Activated CD4-positive, alpha-beta T cell treated with anti-CD3 and anti-CD28 coated beads, Interleukin-2, amount 10 ng/mL, durations not matched to agents 24 days and 14 days (primary cell): Measurements from ENCODE around the gene ALDH16A1. TPM values are rescaled to one million over a fixed set of nuclear protein-coding genes. Genes with fewer than 3 reads are reported as not detected.

ENCODE experiments used
- DNase-seq: peaks from one replicate; pipeline ENCODE4 v3.0.0; 2022
- H3K27ac Mint-ChIP-seq: one replicate; pipeline ENCODE4 v1.8.0; 2022; ENCODE audit warnings: mild to moderate bottlenecking, mixed read lengths
- H3K27me3 Mint-ChIP-seq: one replicate; pipeline ENCODE4 v1.8.0; 2022; ENCODE audit warnings: mixed read lengths
- H3K36me3 Mint-ChIP-seq: one replicate; pipeline ENCODE4 v1.8.0; 2022; ENCODE audit warnings: low read depth, mild to moderate bottlenecking, mixed read lengths
- H3K4me1 Mint-ChIP-seq: one replicate; pipeline ENCODE4 v1.8.0; 2021; ENCODE audit warnings: mixed read lengths
- H3K4me3 Mint-ChIP-seq: one replicate; pipeline ENCODE4 v1.8.0; 2022; ENCODE audit warnings: mild to moderate bottlenecking, moderate library complexity, mixed read lengths
- H3K9me3 Mint-ChIP-seq: one replicate; pipeline ENCODE4 v1.8.0; 2021; ENCODE audit warnings: mixed read lengths
- intact Hi-C: fragments of 100-400 bp; cut with micrococcal nuclease; formaldehyde crosslinking; loops from one replicate; pipeline ENCODE4 v1.15.1; 2023
- total RNA-seq: library from RNA; stranded (reverse); gene quantifications from 2 replicates; pipeline ENCODE4 v1.2.3, GENCODE V29; 2022

ALDH16A1 gene
- total RNA-seq, 1 donor from 2014 or later: 27.2 TPM

- H3K4me1 Mint-ChIP-seq: peaks cover 52% of the 10 kb centered on the region
- peaks cover 84% of the 10 kb centered on the region for H3K27me3 Mint-ChIP-seq
- H3K36me3 Mint-ChIP-seq: no peaks in the 10 kb centered on the region
- H3K27ac Mint-ChIP-seq: no peak overlapping the region
- H3K4me3 Mint-ChIP-seq: peak overlapping the region; percentile 58
- intact Hi-C loops: no loop called here
- H3K9me3 Mint-ChIP-seq: no peaks in the 10 kb centered on the region
- DNase-seq: no peak
Observed at GRCh38 chr19:49428547-49429451, 24.2 kb upstream of the ALDH16A1 start.

- H3K27ac Mint-ChIP-seq: no peak overlapping the region
- no peaks in the 10 kb centered on the region for H3K9me3 Mint-ChIP-seq
- H3K4me3 Mint-ChIP-seq: no peak overlapping the region
- H3K36me3 Mint-ChIP-seq: no peaks in the 10 kb centered on the region
- DNase-seq: no peak
- peaks cover 47% of the 10 kb centered on the region for H3K4me1 Mint-ChIP-seq
- intact Hi-C loops: loop anchor here (2.0 kb wide), 1 partner anchor 37 kb away; no protein-coding TSS in a partner anchor
- H3K27me3 Mint-ChIP-seq: peaks cover 85% of the 10 kb centered on the region
Observed at GRCh38 chr19:49430172-49430677, 22.8 kb upstream of the ALDH16A1 start.

GRCh38 chr19:49430678-49431329, 22.2 kb upstream of the ALDH16A1 start:
- Mint-ChIP-seq H3K4me3 (no peak overlapping the region), H3K27ac (no peak overlapping the region), H3K4me1 (peaks cover 46% of the 10 kb centered on the region), H3K27me3 (peaks cover 85% of the 10 kb centered on the region), H3K9me3 (no peaks in the 10 kb centered on the region), H3K36me3 (no peaks in the 10 kb centered on the region)
- intact Hi-C loops: loop anchor here (2.0 kb wide), 1 partner anchor 38 kb away; no protein-coding TSS in a partner anchor
- peak; percentile 74 for DNase-seq

GRCh38 chr19:49431330-49431749, 21.7 kb upstream of the ALDH16A1 start:
- Mint-ChIP-seq H3K9me3 (no peaks in the 10 kb centered on the region), H3K27me3 (peaks cover 85% of the 10 kb centered on the region), H3K27ac (no peak overlapping the region), H3K4me1 (peaks cover 48% of the 10 kb centered on the region), H3K4me3 (no peak overlapping the region), H3K36me3 (no peaks in the 10 kb centered on the region)
- DNase-seq: peak; percentile 82
- intact Hi-C loops: loop anchor here (2.0 kb wide), 1 partner anchor 39 kb away; no protein-coding TSS in a partner anchor

- H3K36me3 Mint-ChIP-seq: no peaks in the 10 kb centered on the region
- no peak overlapping the region for H3K27ac Mint-ChIP-seq
- H3K4me3 Mint-ChIP-seq: peak overlapping the region; percentile 19
- peaks cover 85% of the 10 kb centered on the region for H3K27me3 Mint-ChIP-seq
- peak; percentile 81 for DNase-seq
- H3K4me1 Mint-ChIP-seq: peaks cover 43% of the 10 kb centered on the region
- H3K9me3 Mint-ChIP-seq: no peaks in the 10 kb centered on the region
- intact Hi-C loops: no loop called here
Observed at GRCh38 chr19:49432141-49433073, 20.6 kb upstream of the ALDH16A1 start.

- H3K4me1 Mint-ChIP-seq: peaks cover 36% of the 10 kb centered on the region
- no peak for DNase-seq
- intact Hi-C loops: no loop called here
- no peaks in the 10 kb centered on the region for H3K36me3 Mint-ChIP-seq
- no peak overlapping the region for H3K27ac Mint-ChIP-seq
- H3K4me3 Mint-ChIP-seq: peak overlapping the region; percentile 7
- H3K9me3 Mint-ChIP-seq: no peaks in the 10 kb centered on the region
- H3K27me3 Mint-ChIP-seq: peaks cover 87% of the 10 kb centered on the region
Observed at GRCh38 chr19:49433240-49433901, 19.7 kb upstream of the ALDH16A1 start.

GRCh38 chr19:49434907-49435583, 18.0 kb upstream of the ALDH16A1 start:
- peaks cover 88% of the 10 kb centered on the region for H3K27me3 Mint-ChIP-seq
- no peaks in the 10 kb centered on the region for H3K36me3 Mint-ChIP-seq
- peaks cover 26% of the 10 kb centered on the region for H3K4me1 Mint-ChIP-seq
- no peak for DNase-seq
- H3K4me3 Mint-ChIP-seq: no peak overlapping the region
- H3K27ac Mint-ChIP-seq: no peak overlapping the region
- intact Hi-C loops: no loop called here
- H3K9me3 Mint-ChIP-seq: no peaks in the 10 kb centered on the region

- Mint-ChIP-seq H3K27me3 (peaks cover 89% of the 10 kb centered on the region), H3K9me3 (no peaks in the 10 kb centered on the region), H3K4me3 (no peak overlapping the region), H3K27ac (no peak overlapping the region), H3K4me1 (peaks cover 27% of the 10 kb centered on the region), H3K36me3 (no peaks in the 10 kb centered on the region)
- DNase-seq: no peak
- intact Hi-C loops: no loop called here
Observed at GRCh38 chr19:49435670-49436069, 17.4 kb upstream of the ALDH16A1 start.

- peak overlapping the region; percentile 8 for H3K4me3 Mint-ChIP-seq
- intact Hi-C loops: no loop called here
- H3K27ac Mint-ChIP-seq: peak overlapping the region; percentile 35
- peaks cover 89% of the 10 kb centered on the region for H3K27me3 Mint-ChIP-seq
- H3K4me1 Mint-ChIP-seq: peaks cover 26% of the 10 kb centered on the region
- no peaks in the 10 kb centered on the region for H3K9me3 Mint-ChIP-seq
- H3K36me3 Mint-ChIP-seq: no peaks in the 10 kb centered on the region
- DNase-seq: peak; percentile 88
Observed at GRCh38 chr19:49436381-49437017, 16.5 kb upstream of the ALDH16A1 start.

- no peak overlapping the region for H3K4me3 Mint-ChIP-seq
- no peak overlapping the region for H3K27ac Mint-ChIP-seq
- H3K4me1 Mint-ChIP-seq: peaks cover 30% of the 10 kb centered on the region
- H3K9me3 Mint-ChIP-seq: no peaks in the 10 kb centered on the region
- no peaks in the 10 kb centered on the region for H3K36me3 Mint-ChIP-seq
- DNase-seq: no peak
- peaks cover 91% of the 10 kb centered on the region for H3K27me3 Mint-ChIP-seq
- intact Hi-C loops: no loop called here
Observed at GRCh38 chr19:49437231-49437630, 15.8 kb upstream of the ALDH16A1 start.

GRCh38 chr19:49438261-49438660, 14.8 kb upstream of the ALDH16A1 start:
- no peaks in the 10 kb centered on the region for H3K9me3 Mint-ChIP-seq
- H3K4me3 Mint-ChIP-seq: no peak overlapping the region
- H3K27me3 Mint-ChIP-seq: peaks cover 90% of the 10 kb centered on the region
- intact Hi-C loops: no loop called here
- no peak overlapping the region for H3K27ac Mint-ChIP-seq
- DNase-seq: no peak
- H3K4me1 Mint-ChIP-seq: peaks cover 34% of the 10 kb centered on the region
- H3K36me3 Mint-ChIP-seq: no peaks in the 10 kb centered on the region

GRCh38 chr19:49439836-49440235, 13.2 kb upstream of the ALDH16A1 start:
- H3K36me3 Mint-ChIP-seq: no peaks in the 10 kb centered on the region
- no peak overlapping the region for H3K27ac Mint-ChIP-seq
- no peaks in the 10 kb centered on the region for H3K9me3 Mint-ChIP-seq
- no peak for DNase-seq
- intact Hi-C loops: loop anchor here (5.0 kb wide), 1 partner anchor 213 kb away; no protein-coding TSS in a partner anchor
- H3K27me3 Mint-ChIP-seq: peaks cover 76% of the 10 kb centered on the region
- peaks cover 40% of the 10 kb centered on the region for H3K4me1 Mint-ChIP-seq
- no peak overlapping the region for H3K4me3 Mint-ChIP-seq
